ENCODE results near the gene ELK4. TPM values are rescaled to one million over a fixed set of nuclear protein-coding genes. Genes with fewer than 3 reads are reported as not detected.

Gene ELK4
- total and polyA plus RNA-seq, 2 of the 13 experiments (the other 11 are each of a cell fraction or from before 2014, with no cell fraction given) = 8.3 to 13.1 TPM

- TF ChIP-seq PBX2 (CRISPR knock-in tag; IDR thresholded peaks at IDR 0.05) (no peak), MZF1 (CRISPR knock-in tag; IDR thresholded peaks at IDR 0.05; ENCODE audit: borderline replicate concordance) (no peak), RAD51 (IDR thresholded peaks at IDR 0.05; ENCODE audit: borderline replicate concordance) (no peak), ZNF577 (CRISPR knock-in tag; IDR thresholded peaks at IDR 0.05; ENCODE audit: borderline replicate concordance, low read depth) (no peak), ZNF275 (CRISPR knock-in tag; IDR thresholded peaks at IDR 0.05; ENCODE audit: borderline replicate concordance) (peak; percentile 75; the same call in 1 of the 2 replicates)
- TF ChIP-seq, protein P1, sequence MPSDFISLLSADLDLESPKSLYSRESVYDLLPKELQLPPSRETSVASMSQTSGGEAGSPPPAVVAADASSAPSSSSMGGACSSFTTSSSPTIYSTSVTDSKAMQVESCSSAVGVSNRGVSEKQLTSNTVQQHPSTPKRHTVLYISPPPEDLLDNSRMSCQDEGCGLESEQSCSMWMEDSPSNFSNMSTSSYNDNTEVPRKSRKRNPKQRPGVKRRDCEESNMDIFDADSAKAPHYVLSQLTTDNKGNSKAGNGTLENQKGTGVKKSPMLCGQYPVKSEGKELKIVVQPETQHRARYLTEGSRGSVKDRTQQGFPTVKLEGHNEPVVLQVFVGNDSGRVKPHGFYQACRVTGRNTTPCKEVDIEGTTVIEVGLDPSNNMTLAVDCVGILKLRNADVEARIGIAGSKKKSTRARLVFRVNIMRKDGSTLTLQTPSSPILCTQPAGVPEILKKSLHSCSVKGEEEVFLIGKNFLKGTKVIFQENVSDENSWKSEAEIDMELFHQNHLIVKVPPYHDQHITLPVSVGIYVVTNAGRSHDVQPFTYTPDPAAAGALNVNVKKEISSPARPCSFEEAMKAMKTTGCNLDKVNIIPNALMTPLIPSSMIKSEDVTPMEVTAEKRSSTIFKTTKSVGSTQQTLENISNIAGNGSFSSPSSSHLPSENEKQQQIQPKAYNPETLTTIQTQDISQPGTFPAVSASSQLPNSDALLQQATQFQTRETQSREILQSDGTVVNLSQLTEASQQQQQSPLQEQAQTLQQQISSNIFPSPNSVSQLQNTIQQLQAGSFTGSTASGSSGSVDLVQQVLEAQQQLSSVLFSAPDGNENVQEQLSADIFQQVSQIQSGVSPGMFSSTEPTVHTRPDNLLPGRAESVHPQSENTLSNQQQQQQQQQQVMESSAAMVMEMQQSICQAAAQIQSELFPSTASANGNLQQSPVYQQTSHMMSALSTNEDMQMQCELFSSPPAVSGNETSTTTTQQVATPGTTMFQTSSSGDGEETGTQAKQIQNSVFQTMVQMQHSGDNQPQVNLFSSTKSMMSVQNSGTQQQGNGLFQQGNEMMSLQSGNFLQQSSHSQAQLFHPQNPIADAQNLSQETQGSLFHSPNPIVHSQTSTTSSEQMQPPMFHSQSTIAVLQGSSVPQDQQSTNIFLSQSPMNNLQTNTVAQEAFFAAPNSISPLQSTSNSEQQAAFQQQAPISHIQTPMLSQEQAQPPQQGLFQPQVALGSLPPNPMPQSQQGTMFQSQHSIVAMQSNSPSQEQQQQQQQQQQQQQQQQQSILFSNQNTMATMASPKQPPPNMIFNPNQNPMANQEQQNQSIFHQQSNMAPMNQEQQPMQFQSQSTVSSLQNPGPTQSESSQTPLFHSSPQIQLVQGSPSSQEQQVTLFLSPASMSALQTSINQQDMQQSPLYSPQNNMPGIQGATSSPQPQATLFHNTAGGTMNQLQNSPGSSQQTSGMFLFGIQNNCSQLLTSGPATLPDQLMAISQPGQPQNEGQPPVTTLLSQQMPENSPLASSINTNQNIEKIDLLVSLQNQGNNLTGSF (CRISPR knock-in tag; IDR thresholded peaks at IDR 0.05) = no peak
- TF ChIP-seq, protein P2, sequence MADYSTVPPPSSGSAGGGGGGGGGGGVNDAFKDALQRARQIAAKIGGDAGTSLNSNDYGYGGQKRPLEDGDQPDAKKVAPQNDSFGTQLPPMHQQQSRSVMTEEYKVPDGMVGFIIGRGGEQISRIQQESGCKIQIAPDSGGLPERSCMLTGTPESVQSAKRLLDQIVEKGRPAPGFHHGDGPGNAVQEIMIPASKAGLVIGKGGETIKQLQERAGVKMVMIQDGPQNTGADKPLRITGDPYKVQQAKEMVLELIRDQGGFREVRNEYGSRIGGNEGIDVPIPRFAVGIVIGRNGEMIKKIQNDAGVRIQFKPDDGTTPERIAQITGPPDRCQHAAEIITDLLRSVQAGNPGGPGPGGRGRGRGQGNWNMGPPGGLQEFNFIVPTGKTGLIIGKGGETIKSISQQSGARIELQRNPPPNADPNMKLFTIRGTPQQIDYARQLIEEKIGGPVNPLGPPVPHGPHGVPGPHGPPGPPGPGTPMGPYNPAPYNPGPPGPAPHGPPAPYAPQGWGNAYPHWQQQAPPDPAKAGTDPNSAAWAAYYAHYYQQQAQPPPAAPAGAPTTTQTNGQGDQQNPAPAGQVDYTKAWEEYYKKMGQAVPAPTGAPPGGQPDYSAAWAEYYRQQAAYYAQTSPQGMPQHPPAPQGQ (CRISPR knock-in tag; IDR thresholded peaks at IDR 0.05; ENCODE audit: borderline replicate concordance) = no peak
- TF ChIP-seq, protein P3, sequence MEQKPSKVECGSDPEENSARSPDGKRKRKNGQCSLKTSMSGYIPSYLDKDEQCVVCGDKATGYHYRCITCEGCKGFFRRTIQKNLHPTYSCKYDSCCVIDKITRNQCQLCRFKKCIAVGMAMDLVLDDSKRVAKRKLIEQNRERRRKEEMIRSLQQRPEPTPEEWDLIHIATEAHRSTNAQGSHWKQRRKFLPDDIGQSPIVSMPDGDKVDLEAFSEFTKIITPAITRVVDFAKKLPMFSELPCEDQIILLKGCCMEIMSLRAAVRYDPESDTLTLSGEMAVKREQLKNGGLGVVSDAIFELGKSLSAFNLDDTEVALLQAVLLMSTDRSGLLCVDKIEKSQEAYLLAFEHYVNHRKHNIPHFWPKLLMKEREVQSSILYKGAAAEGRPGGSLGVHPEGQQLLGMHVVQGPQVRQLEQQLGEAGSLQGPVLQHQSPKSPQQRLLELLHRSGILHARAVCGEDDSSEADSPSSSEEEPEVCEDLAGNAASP (CRISPR knock-in tag; IDR thresholded peaks at IDR 0.05; ENCODE audit: borderline replicate concordance) = no peak; the same call in 1 of the 2 replicates
- TF ChIP-seq, protein P4, sequence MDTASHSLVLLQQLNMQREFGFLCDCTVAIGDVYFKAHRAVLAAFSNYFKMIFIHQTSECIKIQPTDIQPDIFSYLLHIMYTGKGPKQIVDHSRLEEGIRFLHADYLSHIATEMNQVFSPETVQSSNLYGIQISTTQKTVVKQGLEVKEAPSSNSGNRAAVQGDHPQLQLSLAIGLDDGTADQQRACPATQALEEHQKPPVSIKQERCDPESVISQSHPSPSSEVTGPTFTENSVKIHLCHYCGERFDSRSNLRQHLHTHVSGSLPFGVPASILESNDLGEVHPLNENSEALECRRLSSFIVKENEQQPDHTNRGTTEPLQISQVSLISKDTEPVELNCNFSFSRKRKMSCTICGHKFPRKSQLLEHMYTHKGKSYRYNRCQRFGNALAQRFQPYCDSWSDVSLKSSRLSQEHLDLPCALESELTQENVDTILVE (CRISPR knock-in tag; IDR thresholded peaks at IDR 0.05) = 0 out of 2 replicates have a peak, but pooled peaks have one; percentile 35
- TF ChIP-seq, protein P5, sequence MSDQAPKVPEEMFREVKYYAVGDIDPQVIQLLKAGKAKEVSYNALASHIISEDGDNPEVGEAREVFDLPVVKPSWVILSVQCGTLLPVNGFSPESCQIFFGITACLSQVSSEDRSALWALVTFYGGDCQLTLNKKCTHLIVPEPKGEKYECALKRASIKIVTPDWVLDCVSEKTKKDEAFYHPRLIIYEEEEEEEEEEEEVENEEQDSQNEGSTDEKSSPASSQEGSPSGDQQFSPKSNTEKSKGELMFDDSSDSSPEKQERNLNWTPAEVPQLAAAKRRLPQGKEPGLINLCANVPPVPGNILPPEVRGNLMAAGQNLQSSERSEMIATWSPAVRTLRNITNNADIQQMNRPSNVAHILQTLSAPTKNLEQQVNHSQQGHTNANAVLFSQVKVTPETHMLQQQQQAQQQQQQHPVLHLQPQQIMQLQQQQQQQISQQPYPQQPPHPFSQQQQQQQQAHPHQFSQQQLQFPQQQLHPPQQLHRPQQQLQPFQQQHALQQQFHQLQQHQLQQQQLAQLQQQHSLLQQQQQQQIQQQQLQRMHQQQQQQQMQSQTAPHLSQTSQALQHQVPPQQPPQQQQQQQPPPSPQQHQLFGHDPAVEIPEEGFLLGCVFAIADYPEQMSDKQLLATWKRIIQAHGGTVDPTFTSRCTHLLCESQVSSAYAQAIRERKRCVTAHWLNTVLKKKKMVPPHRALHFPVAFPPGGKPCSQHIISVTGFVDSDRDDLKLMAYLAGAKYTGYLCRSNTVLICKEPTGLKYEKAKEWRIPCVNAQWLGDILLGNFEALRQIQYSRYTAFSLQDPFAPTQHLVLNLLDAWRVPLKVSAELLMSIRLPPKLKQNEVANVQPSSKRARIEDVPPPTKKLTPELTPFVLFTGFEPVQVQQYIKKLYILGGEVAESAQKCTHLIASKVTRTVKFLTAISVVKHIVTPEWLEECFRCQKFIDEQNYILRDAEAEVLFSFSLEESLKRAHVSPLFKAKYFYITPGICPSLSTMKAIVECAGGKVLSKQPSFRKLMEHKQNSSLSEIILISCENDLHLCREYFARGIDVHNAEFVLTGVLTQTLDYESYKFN (CRISPR knock-in tag; conservative IDR thresholded peaks at IDR 0.05) = peak; percentile 36; the same call in 1 of the 2 replicates
These were observed 40.1 kb downstream of the ELK4 start (continued) for GRCh38 chr1:205591522-205592351.
